Measurements from ENCODE around the gene PLP1.

PLP1 gene

GRCh38 chrX:103782640-103783039, 6.0 kb downstream of the PLP1 start:
- peaks cover 3% of the 10 kb centered on the region for H3K4me1 ChIP-seq (ENCODE audit: control insufficient read depth, low read length)
- H3K36me3 ChIP-seq (ENCODE audit: control insufficient read depth, low read length), result no peaks in the 10 kb centered on the region
- H3F3A ChIP-seq (ENCODE audit: control insufficient read depth, insufficient read depth), result no peaks in the 10 kb centered on the region
- no peaks in the 10 kb centered on the region for H3K79me2 ChIP-seq (ENCODE audit: control insufficient read depth, low read length)
- no peak overlapping the region for H3K4me3 ChIP-seq (ENCODE audit: low read length)
- no peaks in the 10 kb centered on the region for H3K9me2 ChIP-seq (replicated peaks; ENCODE audit: control insufficient read depth, low read length)
- no peak overlapping the region for H3K4me2 ChIP-seq (ENCODE audit: low read length)
- TF ChIP-seq CTCF (IDR thresholded peaks at IDR 0.05; ENCODE audit: low read depth, low read length, poor library complexity, severe bottlenecking) (no peak), EZH2phosphoT487 (IDR thresholded peaks at IDR 0.05; ENCODE audit: borderline replicate concordance, low read length) (no peak)
- H3K9me3 ChIP-seq (ENCODE audit: control insufficient read depth, insufficient read depth, low read length), result no peaks in the 10 kb centered on the region
- no peak overlapping the region for H3K27ac ChIP-seq (ENCODE audit: low read depth, low read length)
- H3K27me3 ChIP-seq (ENCODE audit: control insufficient read depth, low read length), result no peaks in the 10 kb centered on the region
- no peaks in the 10 kb centered on the region for H4K20me1 ChIP-seq (ENCODE audit: control insufficient read depth, insufficient read depth, low read depth, low read length)

- H3K27me3 ChIP-seq (ENCODE audit: control insufficient read depth, low read length), result no peaks in the 10 kb centered on the region
- H3K79me2 ChIP-seq (ENCODE audit: control insufficient read depth, low read length), result no peaks in the 10 kb centered on the region
- no peaks in the 10 kb centered on the region for H3K36me3 ChIP-seq (ENCODE audit: control insufficient read depth, low read length)
- H3K27ac ChIP-seq (ENCODE audit: low read depth, low read length), result no peak overlapping the region
- no peak overlapping the region for H3K4me2 ChIP-seq (ENCODE audit: low read length)
- H3K4me3 ChIP-seq (ENCODE audit: low read length), result no peak overlapping the region
- no peaks in the 10 kb centered on the region for H3K9me3 ChIP-seq (ENCODE audit: control insufficient read depth, insufficient read depth, low read length)
- H3F3A ChIP-seq (ENCODE audit: control insufficient read depth, insufficient read depth), result peaks cover 1% of the 10 kb centered on the region; the same call in 1 of the 2 replicates
- H3K9me2 ChIP-seq (replicated peaks; ENCODE audit: control insufficient read depth, low read length), result no peaks in the 10 kb centered on the region
- peaks cover 8% of the 10 kb centered on the region for H3K4me1 ChIP-seq (ENCODE audit: control insufficient read depth, low read length)
- no peaks in the 10 kb centered on the region for H4K20me1 ChIP-seq (ENCODE audit: control insufficient read depth, insufficient read depth, low read depth, low read length)
- TF ChIP-seq EZH2phosphoT487 (IDR thresholded peaks at IDR 0.05; ENCODE audit: borderline replicate concordance, low read length) (no peak), CTCF (IDR thresholded peaks at IDR 0.05; ENCODE audit: low read depth, low read length, poor library complexity, severe bottlenecking) (no peak)
Measured at GRCh38 chrX:103783196-103783595, 6.6 kb downstream of the PLP1 start.

- Histone ChIP-seq H3K27me3 (ENCODE audit: control insufficient read depth, low read length) (no peaks in the 10 kb centered on the region), H3K4me1 (ENCODE audit: control insufficient read depth, low read length) (peaks cover 16% of the 10 kb centered on the region), H3K4me2 (ENCODE audit: low read length) (no peak overlapping the region), H3K4me3 (ENCODE audit: low read length) (no peak overlapping the region), H3K9me2 (replicated peaks; ENCODE audit: control insufficient read depth, low read length) (no peaks in the 10 kb centered on the region), H4K20me1 (ENCODE audit: control insufficient read depth, insufficient read depth, low read depth, low read length) (no peaks in the 10 kb centered on the region), H3F3A (ENCODE audit: control insufficient read depth, insufficient read depth) (peaks cover 9% of the 10 kb centered on the region), H3K9me3 (ENCODE audit: control insufficient read depth, insufficient read depth, low read length) (no peaks in the 10 kb centered on the region), H3K27ac (ENCODE audit: low read depth, low read length) (no peak overlapping the region), H3K36me3 (ENCODE audit: control insufficient read depth, low read length) (no peaks in the 10 kb centered on the region), H3K79me2 (ENCODE audit: control insufficient read depth, low read length) (no peaks in the 10 kb centered on the region)
- TF ChIP-seq EZH2phosphoT487 (IDR thresholded peaks at IDR 0.05; ENCODE audit: borderline replicate concordance, low read length) (no peak), CTCF (IDR thresholded peaks at IDR 0.05; ENCODE audit: low read depth, low read length, poor library complexity, severe bottlenecking) (no peak)
Measured at GRCh38 chrX:103783971-103784370, 7.3 kb downstream of the PLP1 start.

- Histone ChIP-seq H3K4me3 (ENCODE audit: low read length) (peak overlapping the region; percentile 53), H3F3A (ENCODE audit: control insufficient read depth, insufficient read depth) (peaks cover 9% of the 10 kb centered on the region), H3K27me3 (ENCODE audit: control insufficient read depth, low read length) (no peaks in the 10 kb centered on the region), H3K9me3 (ENCODE audit: control insufficient read depth, insufficient read depth, low read length) (no peaks in the 10 kb centered on the region), H3K79me2 (ENCODE audit: control insufficient read depth, low read length) (no peaks in the 10 kb centered on the region), H3K9me2 (replicated peaks; ENCODE audit: control insufficient read depth, low read length) (no peaks in the 10 kb centered on the region), H4K20me1 (ENCODE audit: control insufficient read depth, insufficient read depth, low read depth, low read length) (no peaks in the 10 kb centered on the region), H3K4me1 (ENCODE audit: control insufficient read depth, low read length) (peaks cover 43% of the 10 kb centered on the region), H3K36me3 (ENCODE audit: control insufficient read depth, low read length) (no peaks in the 10 kb centered on the region), H3K4me2 (ENCODE audit: low read length) (peak overlapping the region; percentile 73), H3K27ac (ENCODE audit: low read depth, low read length) (peak overlapping the region; percentile 91)
- TF ChIP-seq EZH2phosphoT487 (IDR thresholded peaks at IDR 0.05; ENCODE audit: borderline replicate concordance, low read length) (no peak), CTCF (IDR thresholded peaks at IDR 0.05; ENCODE audit: low read depth, low read length, poor library complexity, severe bottlenecking) (no peak)
Measured at GRCh38 chrX:103789004-103789403, 12.4 kb downstream of the PLP1 start.

All from DOHH2 (cell line).